Heart right ventricle (tissue), 16 donors: ENCODE data around the gene GALNT7. TPM values are rescaled to one million over a fixed set of nuclear protein-coding genes. Genes with fewer than 3 reads are reported as not detected.

ENCODE experiments used
- ATAC-seq, 8 donors: fragments of 200-7000 bp; cut with Tn5 transposase; one replicate each; pipeline ENCODE4 v1.9.1; 2020; ENCODE audit warnings: mild to moderate bottlenecking in 8 of 8, moderate library complexity in 8 of 8, moderate number of reproducible peaks in 1 of 8
- DNase-seq, 2 donors: peaks; one replicate each; pipeline ENCODE4 v3.0.0-alpha.2; 2020
- H3K27ac ChIP-seq, 10 donors: fragments of 200-600 bp; sonication (generic) in 2 of 10; one replicate each; pipeline versions ENCODE4 v1.5.0 to v1.8.0; 2020 to 2022; ENCODE audit warnings: mild to moderate bottlenecking in 3 of 10
- H3K27me3 ChIP-seq, 7 donors: fragments of 200-600 bp; one replicate each; pipeline ENCODE4 v1.8.0; 2021 to 2022; ENCODE audit warnings: mild to moderate bottlenecking in 2 of 7
- H3K36me3 ChIP-seq, 9 donors: fragments of 200-600 bp; sonication (generic) in 1 of 9; one replicate each; pipeline versions ENCODE4 v1.5.0 to v1.8.0; 2020 to 2022; ENCODE audit warnings: mild to moderate bottlenecking in 2 of 9
- H3K4me1 ChIP-seq, 9 donors: fragments of 200-600 bp; sonication (generic) in 1 of 9; one replicate each; pipeline versions ENCODE4 v1.5.0 to v1.8.0; 2020 to 2022; ENCODE audit warnings: mild to moderate bottlenecking in 4 of 9
- H3K4me3 ChIP-seq, 10 donors: fragments of 200-600 bp; sonication (generic) in 2 of 10; one replicate each; pipeline versions ENCODE4 v1.5.0 to v1.8.0; 2020 to 2022; ENCODE audit warnings: mild to moderate bottlenecking in 7 of 10, moderate library complexity in 2 of 10
- H3K9me3 ChIP-seq, 11 donors: fragments of 200-600 bp in 10 of 11; sonication (generic) in 2 of 11; one replicate each; pipeline versions ENCODE4 v1.5.0 to v1.8.0; 2013 to 2022; ENCODE audit warnings: mild to moderate bottlenecking in 2 of 11, control low read depth in 1 of 11, moderate library complexity in 1 of 11
- CTCF ChIP-seq, 9 donors: fragments of 200-600 bp; sonication (generic) in 2 of 9; IDR thresholded peaks; one replicate each; pipeline versions ENCODE4 v1.5.0 to v1.8.0; 2021 to 2022; ENCODE audit warnings: antibody characterized with exemption in 9 of 9, mild to moderate bottlenecking in 5 of 9, moderate library complexity in 1 of 9
- WGBS, 2 donors: extraction: QIAGEN DNeasy Blood & Tissue Kit; methylation state at CpG; one replicate each; pipeline ENCODE4 v1.1.7; 2013; ENCODE audit warnings: inconsistent platforms in 1 of 2; 5-methylcytosine and 5-hydroxymethylcytosine counted together
- intact Hi-C, 10 donors: fragments of 100-400 bp; cut with DNase I; formaldehyde crosslinking; loops; one replicate each; pipeline versions ENCODE4 v1.11.1 to v1.14.2; 2022
- polyA plus RNA-seq, 2 donors: library from polyadenylated mRNA; stranded (reverse); fragments of 200-250 nt; gene quantifications; one replicate each; pipeline ENCODE4 v1.2.3, GENCODE V29; 2013
- total RNA-seq, 10 donors: library from RNA; stranded (reverse); fragmentation: NEBNext Ultra II Directional in 3 of 10; extraction: Animal tissue kit (Norgen Biotek cat#: 25700) in 3 of 10; gene quantifications; one replicate each; pipeline versions ENCODE4 v1.2.1 to v1.2.4, GENCODE V29; 2021 to 2023
- donor health status: Arrhythmogenic right ventricular cardiomyopathy.
- donor health status: ischemic (EF 13 %, LVEDD 7.1; RV severe dilation, severe dysfunction).
- donor health status: healthy with polysubstance abuse.
- donor health status: DM: no; HTN: yes; CAD: no.
- donor health status: DM: no; HTN: no; CAD: no.
- donor health status: ischemic (EF 25% LVEDD 6.9; RV normal size, moderate dysfunction).
- donor health status: ischemic (EF 25% LVEDD 5.7; RV mildly dilated, moderate dysfunction).
- donor health status: healthy.
- donor health status: DM: yes; HTN: yes; CAD: no.
- donor health status: Ischemic cardiomyopathy.
- donor health status: ischemic (EF 35%, LVEDD 5.7; RV mildly dilated, moderate dysfunction).
- donor health status: nonischemic (EF 11% LVEDD 7.7; RV severe dilation, severe dysfunction).
- donor health status: DM: yes; HTN: yes; CAD: no.
- donor health status: PGD.
- donor health status: ischemic (EF 29% LVEDD 5.4; RV normal size, mild dysfunction).
- donor health status: nonischemic (EF 23%, LVEDD 6.1; RV moderate dilation, normal function).

Gene GALNT7
- total and polyA plus RNA-seq, 12 donors: 2.2 to 8.8 (median 5.3) TPM

GRCh38 chr4:173236301-173236700, 67.7 kb downstream of the GALNT7 start:
- intact Hi-C loops: loop anchor here in 2 of 10 donors (10.0 kb wide), 1 partner anchor 62 kb away; no protein-coding TSS in a partner anchor
- peaks cover 0 to 32% (median 19%) of the 10 kb centered on the region in 9 donors for H3K4me1 ChIP-seq
- no peak for TF ChIP-seq CTCF (IDR thresholded peaks at IDR 0.05)

GRCh38 chr4:173237152-173237551, 68.5 kb downstream of the GALNT7 start:
- intact Hi-C loops: loop anchor here in 2 of 10 donors (10.0 kb wide), 1 partner anchor 62 kb away; no protein-coding TSS in a partner anchor
- WGBS, 2 donors: 55 to 60% methylated on average over 2 of the region's 2 CpGs
- Histone ChIP-seq H3K27me3 (no peaks in the 10 kb centered on the region), H3K27ac (no peak overlapping the region), H3K4me3 (no peak overlapping the region), H3K9me3 (no peaks in the 10 kb centered on the region), H3K4me1 (peaks cover 0 to 24% (median 15%) of the 10 kb centered on the region in 9 donors), H3K36me3 (no peaks in the 10 kb centered on the region)
- TF ChIP-seq CTCF (IDR thresholded peaks at IDR 0.05): no peak
- DNase-seq (no peak), ATAC-seq (no peak)

More at GRCh38 chr4:173236301-173236700, 67.7 kb downstream of the GALNT7 start:
- 67 to 73% methylated on average over 3 of the region's 3 CpGs for WGBS, 2 donors
- Histone ChIP-seq H3K27me3 (no peaks in the 10 kb centered on the region), H3K4me3 (no peak overlapping the region), H3K9me3 (no peaks in the 10 kb centered on the region), H3K27ac (no peak overlapping the region), H3K36me3 (no peaks in the 10 kb centered on the region)
- DNase-seq: no peak
- ATAC-seq: no peak

- WGBS, 2 donors: 71 to 72% methylated on average over 2 of the region's 2 CpGs
- H3K36me3 ChIP-seq: no peaks in the 10 kb centered on the region
- H3K9me3 ChIP-seq: no peaks in the 10 kb centered on the region
- no peak overlapping the region for H3K27ac ChIP-seq
- ATAC-seq (no peak), DNase-seq (no peak)
- peaks cover 0 to 24% (median 15%) of the 10 kb centered on the region in 9 donors for H3K4me1 ChIP-seq
- no peak overlapping the region for H3K4me3 ChIP-seq
- no peak for TF ChIP-seq CTCF (IDR thresholded peaks at IDR 0.05)
- intact Hi-C loops: loop anchor here in 2 of 10 donors (10.0 kb wide), 1 partner anchor 63 kb away; no protein-coding TSS in a partner anchor
- no peaks in the 10 kb centered on the region for H3K27me3 ChIP-seq
These were observed 69.2 kb downstream of the GALNT7 start for GRCh38 chr4:173237762-173238161.

DNA sequence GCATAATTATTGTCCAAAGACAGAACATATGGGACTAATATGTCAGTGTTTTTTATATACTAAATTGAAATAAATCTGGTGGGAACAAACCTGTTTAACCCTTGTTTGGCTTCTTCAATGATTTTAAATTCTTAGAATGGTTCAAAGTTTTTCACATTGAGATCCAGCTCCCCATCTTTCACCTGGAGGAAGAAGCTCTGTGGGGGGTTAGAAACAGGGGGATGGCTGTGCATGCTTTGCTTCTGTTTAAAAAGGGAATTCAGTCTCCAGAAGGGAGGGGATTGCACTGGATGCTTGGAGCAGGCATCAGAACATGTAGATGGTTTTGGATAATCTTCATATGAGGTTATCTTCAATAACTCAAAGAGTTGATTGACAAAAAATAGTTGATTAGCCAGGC, 72.1 kb downstream of the GALNT7 start:
- H3K9me3 ChIP-seq: no peaks in the 10 kb centered on the region
- DNase-seq (no peak), ATAC-seq (no peak)
- no peak for TF ChIP-seq CTCF (IDR thresholded peaks at IDR 0.05)
- no peak overlapping the region for H3K4me3 ChIP-seq
- H3K36me3 ChIP-seq: no peaks in the 10 kb centered on the region
- H3K4me1 ChIP-seq: peaks cover 0 to 20% (median 15%) of the 10 kb centered on the region in 9 donors
- no peak overlapping the region for H3K27ac ChIP-seq
- no peaks in the 10 kb centered on the region for H3K27me3 ChIP-seq
- intact Hi-C loops: loop anchor here in 2 of 10 donors (5.0 to 10.0 kb wide), 2 partner anchors 66 to 213 kb away; no protein-coding TSS in a partner anchor
